Adipocyte (in vitro differentiated cells): ENCODE data around the gene SLC4A2.

ENCODE experiments used
- DNase-seq: peaks from one replicate; pipeline ENCODE4 v3.0.0-alpha.2; 2015; ENCODE audit warnings: low read depth
- H3K27me3 ChIP-seq: replicated peaks from 2 replicates; pipeline ENCODE4 v1.7.0; 2013; ENCODE audit warnings: mild to moderate bottlenecking, low read length, moderate library complexity; ENCODE audit not compliant: control insufficient read depth, insufficient read depth
- H3K36me3 ChIP-seq: 2 replicates; pipeline ENCODE4 v1.7.0; 2013; ENCODE audit warnings: low read length, mild to moderate bottlenecking, moderate library complexity; ENCODE audit not compliant: control insufficient read depth, insufficient read depth, severe bottlenecking
- H3K4me1 ChIP-seq: 2 replicates; pipeline ENCODE4 v1.7.0; 2013; ENCODE audit warnings: mild to moderate bottlenecking, low read length, moderate library complexity; ENCODE audit not compliant: control insufficient read depth, insufficient read depth
- H3K4me3 ChIP-seq: 2 replicates; pipeline ENCODE4 v1.7.0; 2013; ENCODE audit warnings: mild to moderate bottlenecking, low read length, moderate library complexity
- H3K9ac ChIP-seq: 2 replicates; pipeline ENCODE4 v1.7.0; 2013; ENCODE audit warnings: mild to moderate bottlenecking, low read length, moderate library complexity
- H3K9me3 ChIP-seq: 2 replicates; pipeline ENCODE4 v1.7.0; 2013; ENCODE audit warnings: mild to moderate bottlenecking, low read length, moderate library complexity; ENCODE audit not compliant: control insufficient read depth

The SLC4A2 gene

DNA sequence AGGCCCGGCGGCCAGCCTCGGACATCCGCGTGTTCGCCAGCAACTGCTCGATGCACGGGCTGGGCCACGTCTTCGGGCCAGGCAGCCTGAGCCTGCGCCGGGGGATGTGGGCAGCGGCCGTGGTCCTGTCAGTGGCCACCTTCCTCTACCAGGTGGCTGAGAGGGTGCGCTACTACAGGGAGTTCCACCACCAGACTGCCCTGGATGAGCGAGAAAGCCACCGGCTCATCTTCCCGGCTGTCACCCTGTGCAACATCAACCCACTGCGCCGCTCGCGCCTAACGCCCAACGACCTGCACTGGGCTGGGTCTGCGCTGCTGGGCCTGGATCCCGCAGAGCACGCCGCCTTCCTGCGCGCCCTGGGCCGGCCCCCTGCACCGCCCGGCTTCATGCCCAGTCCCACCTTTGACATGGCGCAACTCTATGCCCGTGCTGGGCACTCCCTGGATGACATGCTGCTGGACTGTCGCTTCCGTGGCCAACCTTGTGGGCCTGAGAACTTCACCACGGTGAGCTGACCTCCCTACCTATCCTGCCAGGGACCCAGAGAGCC lies 10.4 kb upstream of the SLC4A2 start:
- peaks cover 26% of the 10 kb centered on the region for H3K4me1 ChIP-seq
- no peak for DNase-seq
- no peak overlapping the region for H3K4me3 ChIP-seq
- H3K9ac ChIP-seq = no peak overlapping the region
- H3K9me3 ChIP-seq = no peaks in the 10 kb centered on the region
- no peaks in the 10 kb centered on the region for H3K36me3 ChIP-seq
- peaks cover 9% of the 10 kb centered on the region for H3K27me3 ChIP-seq

DNA sequence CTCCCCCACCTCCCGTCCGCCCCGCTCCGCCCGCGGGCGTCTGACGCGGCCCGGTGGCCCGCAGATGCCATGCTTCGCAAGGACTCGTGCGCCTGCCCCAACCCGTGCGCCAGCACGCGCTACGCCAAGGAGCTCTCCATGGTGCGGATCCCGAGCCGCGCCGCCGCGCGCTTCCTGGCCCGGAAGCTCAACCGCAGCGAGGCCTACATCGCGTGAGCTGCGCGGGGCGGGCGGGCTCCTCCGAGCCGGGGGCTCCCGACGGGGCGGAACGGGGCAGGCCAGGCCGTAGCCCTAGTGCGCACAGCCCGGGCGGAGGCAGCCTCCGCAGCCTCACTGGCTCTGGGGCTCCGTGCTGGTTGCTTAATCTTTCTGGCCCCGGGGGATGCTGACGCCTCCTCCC lies 8.3 kb upstream of the SLC4A2 start:
- Histone ChIP-seq H3K4me3 (no peak overlapping the region), H3K36me3 (no peaks in the 10 kb centered on the region), H3K9me3 (no peaks in the 10 kb centered on the region), H3K4me1 (peaks cover 17% of the 10 kb centered on the region), H3K27me3 (peaks cover 9% of the 10 kb centered on the region), H3K9ac (no peak overlapping the region)
- peak; percentile 86 for DNase-seq

DNA sequence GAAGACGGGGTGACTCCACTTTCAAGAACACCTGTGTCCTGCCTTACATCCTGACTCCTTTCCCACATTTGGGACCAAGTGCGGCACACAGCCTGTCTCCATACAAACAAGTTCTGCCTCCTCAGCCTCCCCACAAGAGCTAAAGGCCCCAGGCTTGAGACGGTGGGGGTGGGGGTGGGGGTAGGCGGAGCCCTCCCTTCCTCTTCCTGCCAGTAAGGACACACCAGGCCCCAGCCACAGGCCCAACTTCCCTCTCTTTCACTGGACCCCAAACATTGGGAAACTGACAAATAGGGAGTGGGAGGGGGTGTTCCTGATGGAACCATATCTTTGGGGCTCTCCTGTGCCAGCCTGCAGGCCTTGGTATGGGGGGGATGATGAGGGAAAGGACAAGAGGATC lies 6.3 kb upstream of the SLC4A2 start:
- peaks cover 9% of the 10 kb centered on the region for H3K27me3 ChIP-seq
- no peak overlapping the region for H3K9ac ChIP-seq
- H3K36me3 ChIP-seq = no peaks in the 10 kb centered on the region
- no peak overlapping the region for H3K4me3 ChIP-seq
- no peak for DNase-seq
- peaks cover 8% of the 10 kb centered on the region for H3K4me1 ChIP-seq
- no peaks in the 10 kb centered on the region for H3K9me3 ChIP-seq

DNA sequence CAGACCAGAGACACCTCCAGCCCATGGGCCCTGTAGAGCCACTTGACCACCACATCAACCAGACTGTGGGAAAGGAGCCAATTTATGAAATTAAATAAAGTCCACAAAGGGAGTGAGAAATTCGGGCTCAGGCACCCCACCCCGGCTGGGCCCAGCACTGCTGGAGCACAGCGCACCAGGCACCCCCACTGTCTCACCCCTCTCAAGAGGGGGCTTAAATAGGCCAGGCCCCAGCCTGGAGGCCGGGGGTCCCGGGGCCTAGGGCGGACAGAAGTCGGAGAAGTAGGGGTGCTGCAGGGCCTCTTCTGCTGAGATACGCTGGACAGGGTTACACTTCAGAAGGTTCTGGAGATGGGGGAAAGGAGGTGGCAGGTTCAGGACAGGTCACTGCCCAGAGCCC lies 5.6 kb upstream of the SLC4A2 start:
- peaks cover 9% of the 10 kb centered on the region for H3K27me3 ChIP-seq
- no peak for DNase-seq
- H3K4me1 ChIP-seq = peaks cover 13% of the 10 kb centered on the region
- H3K9ac ChIP-seq = no peak overlapping the region
- H3K9me3 ChIP-seq = no peaks in the 10 kb centered on the region
- no peaks in the 10 kb centered on the region for H3K36me3 ChIP-seq
- no peak overlapping the region for H3K4me3 ChIP-seq

DNA sequence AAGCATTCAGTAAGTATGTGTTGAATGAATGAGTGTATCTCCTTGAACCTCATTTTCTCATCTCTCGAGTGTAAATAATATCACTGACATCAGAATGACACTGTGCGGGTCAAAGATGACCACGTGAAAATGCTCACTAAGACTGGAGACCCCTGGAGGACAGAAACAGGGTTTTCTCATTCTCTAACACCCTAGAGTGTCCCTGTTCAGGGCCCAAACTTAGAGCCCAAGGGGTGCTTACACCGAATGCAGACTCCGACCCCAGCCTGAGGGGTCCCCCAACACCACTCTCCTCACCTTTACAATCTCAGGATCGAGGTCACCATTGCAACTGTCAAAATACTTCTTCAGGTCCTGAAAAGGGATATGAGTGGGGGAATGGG lies 3.1 kb upstream of the SLC4A2 start:
- Histone ChIP-seq H3K27me3 (no peaks in the 10 kb centered on the region), H3K9me3 (no peaks in the 10 kb centered on the region), H3K4me1 (peaks cover 29% of the 10 kb centered on the region), H3K9ac (no peak overlapping the region), H3K36me3 (no peaks in the 10 kb centered on the region), H3K4me3 (no peak overlapping the region)
- DNase-seq = no peak

DNA sequence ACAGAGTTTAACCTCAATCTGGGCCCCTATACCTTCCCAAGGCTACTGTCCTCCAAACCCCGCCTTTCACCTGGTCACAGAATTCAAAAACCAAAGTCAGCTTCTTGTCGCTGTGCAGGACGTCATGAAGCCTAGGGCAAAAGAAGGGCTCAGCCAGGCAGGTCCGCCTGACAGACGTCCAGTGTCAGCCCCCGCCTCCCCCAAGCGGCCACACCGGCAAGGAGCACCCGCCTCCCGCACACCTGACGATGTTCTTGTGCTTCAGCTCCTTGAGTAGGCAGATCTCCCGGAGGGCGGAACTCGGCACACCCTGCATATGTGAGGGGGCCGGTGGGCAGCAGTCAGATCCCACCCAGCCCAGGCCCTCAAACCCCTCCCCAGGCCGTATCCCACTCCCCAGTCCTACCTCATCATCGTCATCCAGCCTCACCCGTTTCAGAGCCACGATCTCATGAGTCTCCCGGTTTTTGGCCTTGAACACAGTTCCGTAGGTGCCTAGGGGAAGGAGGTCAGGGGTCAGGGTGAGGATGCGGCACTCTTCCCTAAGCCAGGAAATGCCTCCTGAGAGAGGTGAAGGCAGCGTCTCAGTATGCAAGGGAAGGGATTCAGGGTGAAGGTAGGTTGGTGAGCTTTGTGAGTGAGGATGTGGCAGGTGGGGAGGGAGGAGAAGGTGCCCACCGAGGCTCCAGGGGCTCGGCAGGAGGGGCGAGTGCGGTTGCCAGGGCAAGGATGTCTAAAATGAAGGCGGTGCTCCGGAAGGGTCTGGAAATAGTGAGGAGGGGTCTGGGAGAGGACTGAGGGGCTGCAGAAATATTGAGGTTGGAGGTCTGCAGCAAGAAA lies 2.5 kb upstream of the SLC4A2 start:
- H3K4me3 ChIP-seq = peak overlapping the region; percentile 94
- H3K9me3 ChIP-seq = no peaks in the 10 kb centered on the region
- H3K4me1 ChIP-seq = peaks cover 36% of the 10 kb centered on the region
- H3K36me3 ChIP-seq = no peaks in the 10 kb centered on the region
- H3K27me3 ChIP-seq = no peaks in the 10 kb centered on the region
- DNase-seq = no peak
- peak overlapping the region; percentile 92 for H3K9ac ChIP-seq

DNA sequence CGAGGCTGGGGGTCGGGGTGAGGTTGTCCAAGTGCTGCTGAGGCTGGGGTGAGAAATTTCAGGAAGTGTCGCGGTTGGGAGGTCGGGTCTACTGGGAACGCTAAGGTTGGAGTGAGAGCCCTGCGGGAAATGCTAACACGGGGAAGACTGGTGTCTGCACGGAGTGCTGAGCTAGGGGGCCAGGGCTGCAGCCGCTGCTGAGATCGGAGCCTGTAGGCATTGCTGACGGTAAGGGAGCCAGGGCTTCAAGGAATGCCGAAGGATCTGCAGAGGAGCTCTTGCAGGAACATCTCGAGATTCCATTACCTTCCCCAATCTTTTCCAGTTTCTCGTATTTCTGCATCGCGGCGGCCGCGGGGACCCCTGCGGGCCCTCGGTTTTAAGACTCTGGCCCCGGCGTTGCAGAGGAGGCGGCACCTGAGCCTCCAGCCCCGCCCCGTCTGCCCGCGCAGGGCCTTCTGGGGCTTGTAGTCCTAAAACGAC lies 1.8 kb upstream of the SLC4A2 start, which contains the start of gene CDK5:
Gene CDK5, minus strand, starts transcription at position 392 of the 483 bp plus-strand sequence. Its CDS starts 49 bp downstream, at position 343.
- DNase-seq = no peak
- Histone ChIP-seq H3K27me3 (no peaks in the 10 kb centered on the region), H3K4me1 (peaks cover 42% of the 10 kb centered on the region), H3K9ac (peak within 1 kb of the TSS; percentile 92), H3K36me3 (no peaks in the 10 kb centered on the region), H3K9me3 (no peaks in the 10 kb centered on the region), H3K4me3 (peak within 1 kb of the TSS; percentile 94)

DNA sequence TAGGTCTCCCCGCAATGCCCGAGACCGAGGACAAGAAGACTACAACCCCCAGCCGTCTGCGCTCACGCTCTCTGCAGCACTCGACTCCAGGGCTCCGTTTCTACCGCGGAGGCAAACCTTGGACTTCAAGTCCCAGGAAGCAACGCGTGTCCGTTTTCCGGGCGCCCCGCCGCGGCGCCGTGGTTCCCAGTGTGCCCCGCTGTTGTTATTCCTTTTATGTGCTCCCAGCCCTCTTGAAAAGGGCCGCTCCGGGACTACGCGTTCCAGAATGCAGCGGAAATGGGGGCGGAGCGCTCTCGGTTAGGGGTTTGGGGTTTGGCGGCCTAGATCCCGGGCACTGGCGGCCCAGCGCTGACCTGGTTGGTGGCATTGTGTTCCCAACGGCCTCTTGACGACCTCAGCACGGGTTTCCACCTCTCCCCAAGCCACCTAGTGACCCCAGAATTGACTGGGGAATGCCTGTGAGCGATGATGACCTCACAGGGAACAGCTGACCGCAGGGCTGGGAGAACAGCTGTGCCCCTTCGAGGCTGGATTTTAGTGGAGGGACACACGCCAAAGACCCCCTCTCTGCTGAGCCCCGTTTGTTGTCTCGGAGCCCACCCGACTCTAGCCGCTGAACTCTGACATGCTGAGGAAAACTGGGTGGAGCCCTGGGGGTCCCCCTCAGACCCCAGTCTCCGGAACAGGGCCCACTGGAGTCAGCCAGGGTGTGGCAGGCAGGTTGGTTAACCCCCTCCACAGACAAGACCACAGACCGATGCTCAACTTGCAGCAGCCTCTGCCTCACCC lies 1.2 kb upstream of the SLC4A2 start:
- H3K36me3 ChIP-seq = no peaks in the 10 kb centered on the region
- peak overlapping the region; percentile 94 for H3K4me3 ChIP-seq
- peak overlapping the region; percentile 92 for H3K9ac ChIP-seq
- DNase-seq = peak; percentile 100
- H3K27me3 ChIP-seq = no peaks in the 10 kb centered on the region
- peaks cover 44% of the 10 kb centered on the region for H3K4me1 ChIP-seq
- H3K9me3 ChIP-seq = no peaks in the 10 kb centered on the region

- Histone ChIP-seq H3K4me3 (peak overlapping the region; percentile 94), H3K9me3 (no peaks in the 10 kb centered on the region), H3K9ac (peak overlapping the region; percentile 92), H3K4me1 (peaks cover 49% of the 10 kb centered on the region), H3K36me3 (no peaks in the 10 kb centered on the region), H3K27me3 (no peaks in the 10 kb centered on the region)
- peak; percentile 50 for DNase-seq
Measured at GRCh38 chr7:151058781-151059366, 515 bp upstream of the SLC4A2 start.

DNA sequence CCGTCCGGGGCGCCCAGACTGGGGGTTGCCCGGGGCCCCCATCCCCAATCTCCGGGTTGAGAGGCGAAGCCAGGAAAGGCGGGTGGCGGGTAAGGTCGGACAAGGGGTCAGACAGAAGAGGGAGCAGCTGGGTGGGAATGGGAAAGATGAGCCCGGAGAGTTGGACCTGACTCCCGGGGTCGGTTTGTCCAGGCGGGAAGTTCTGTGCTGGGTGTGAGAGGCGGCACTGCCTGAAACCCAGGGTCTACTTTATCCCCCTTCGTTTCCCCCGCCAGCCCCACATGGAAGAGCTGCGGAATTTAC lies 675 bp downstream of the SLC4A2 start:
- DNase-seq = no peak
- Histone ChIP-seq H3K27me3 (no peaks in the 10 kb centered on the region), H3K9ac (peak overlapping the region; percentile 92), H3K4me3 (peak overlapping the region; percentile 94), H3K4me1 (peaks cover 49% of the 10 kb centered on the region), H3K36me3 (peaks cover 7% of the 10 kb centered on the region), H3K9me3 (no peaks in the 10 kb centered on the region)
